HG03108 (cell line): Measurements from ENCODE around the gene TRMT2A.
"Not testable (repeated sequence)": the region's sequence is repeated elsewhere in the genome, so short reads cannot be mapped to it uniquely, and the experiment has no call there.

Experiments
- ATAC-seq: cut with Tn5 transposase; IDR thresholded peaks from one replicate; pipeline ENCODE4 v1.9.1; 2021; ENCODE audit warnings: moderate library complexity; ENCODE audit not compliant: unreplicated experiment

Gene TRMT2A

GRCh38 chr22:20088263-20088648 lies 28.8 kb downstream of the TRMT2A start:
- ATAC-seq = no peak

- no peak for ATAC-seq
These were observed 29.4 kb downstream of the TRMT2A start for GRCh38 chr22:20087319-20088262.

- ATAC-seq = no peak
These were observed 30.3 kb downstream of the TRMT2A start for GRCh38 chr22:20086763-20087162.

- no peak for ATAC-seq
These were observed 30.9 kb downstream of the TRMT2A start for GRCh38 chr22:20086101-20086599.

- no peak for ATAC-seq
These were observed 31.4 kb downstream of the TRMT2A start for GRCh38 chr22:20085651-20086050.

- ATAC-seq = no peak
These were observed 32.2 kb downstream of the TRMT2A start for GRCh38 chr22:20084547-20085413.

- no peak for ATAC-seq
These were observed 33.0 kb downstream of the TRMT2A start for GRCh38 chr22:20083891-20084546.

GRCh38 chr22:20083157-20083890 lies 33.7 kb downstream of the TRMT2A start:
- ATAC-seq = no peak

GRCh38 chr22:20080776-20081654 lies 36.0 kb downstream of the TRMT2A start:
- no peak for ATAC-seq

- ATAC-seq = peak; percentile 52
These were observed 36.6 kb downstream of the TRMT2A start for GRCh38 chr22:20080445-20080775.

GRCh38 chr22:20079745-20080444 lies 37.1 kb downstream of the TRMT2A start, which contains the start of gene DGCR8:
TSS of gene DGCR8 (plus strand) at chr22:20080241. CDS start at chr22:20085964, 5,723 bp downstream.
- ATAC-seq = peak; percentile 74

- ATAC-seq = no peak
These were observed 40.3 kb downstream of the TRMT2A start for GRCh38 chr22:20076627-20077172.

- ATAC-seq = no peak
These were observed 45.5 kb downstream of the TRMT2A start for GRCh38 chr22:20071524-20071972.

GRCh38 chr22:20069331-20070042 lies 47.5 kb downstream of the TRMT2A start:
- ATAC-seq = no peak

GRCh38 chr22:20068640-20069039 lies 48.4 kb downstream of the TRMT2A start:
- no peak for ATAC-seq

- not testable (repeated sequence) for ATAC-seq
These were observed 49.7 kb downstream of the TRMT2A start for GRCh38 chr22:20067384-20067682.

- ATAC-seq = no peak
These were observed 50.2 kb downstream of the TRMT2A start for GRCh38 chr22:20066617-20067383.
